GM12891 (cell line): ENCODE data around the gene DAO.

ENCODE experiments used
- DNase-seq: peaks from one replicate; pipeline ENCODE4 v3.0.0; 2011; ENCODE audit warnings: low spot score; ENCODE audit not compliant: insufficient read length
- FAIRE-seq: peaks from 2 replicates; lab custom pipeline; 2011; peaks lifted over from hg19 to GRCh38; lab: Jason Lieb, UNC
- PAX5 ChIP-seq: IDR thresholded peaks from 2 replicates; pipeline ENCODE4 v1.6.1; 2011; ENCODE audit warnings: low read length, moderate library complexity, mild to moderate bottlenecking; ENCODE audit not compliant: insufficient read depth, severe bottlenecking
- POLR2A ChIP-seq: IDR thresholded peaks from 2 replicates; pipeline ENCODE4 v1.6.1; 2011; ENCODE audit warnings: low read depth, low read length, control low read depth
- POLR2AphosphoS5 ChIP-seq: IDR thresholded peaks from 2 replicates; pipeline ENCODE4 v1.6.1; 2011; ENCODE audit warnings: low read depth, low read length, control low read depth
- POU2F2 ChIP-seq: IDR thresholded peaks from 2 replicates; pipeline ENCODE4 v1.6.1; 2011; ENCODE audit warnings: low read depth, mild to moderate bottlenecking, control low read depth, low read length, moderate library complexity
- SPI1 ChIP-seq: IDR thresholded peaks from 2 replicates; pipeline ENCODE4 v1.6.1; 2011; ENCODE audit warnings: low read depth, low read length, control low read depth
- TAF1 ChIP-seq: IDR thresholded peaks from 2 replicates; pipeline ENCODE4 v1.6.1; 2011; ENCODE audit warnings: low read depth, low read length, control low read depth

DAO gene

GRCh38 chr12:108896817-108897216 lies 16.9 kb downstream of the DAO start:
- no peak for TF ChIP-seq SPI1
- no peak for TF ChIP-seq TAF1
- no peak for TF ChIP-seq POLR2A
- TF ChIP-seq POU2F2 = no peak
- TF ChIP-seq PAX5 = no peak
- TF ChIP-seq POLR2AphosphoS5 = no peak
- no peak for FAIRE-seq
- no peak for DNase-seq

- no peak for DNase-seq
- FAIRE-seq = no peak
- TF ChIP-seq POLR2A (no peak), POU2F2 (no peak), SPI1 (no peak), TAF1 (no peak), PAX5 (no peak), POLR2AphosphoS5 (no peak)
Observed at GRCh38 chr12:108899145-108899544, 19.3 kb downstream of the DAO start.

- FAIRE-seq = no peak
Observed at GRCh38 chr12:108905725-108906124, 25.8 kb downstream of the DAO start.

GRCh38 chr12:108906971-108907370 lies 27.1 kb downstream of the DAO start:
- DNase-seq (no peak), FAIRE-seq (no peak)
- TF ChIP-seq POLR2AphosphoS5 = no peak
- TF ChIP-seq PAX5 = no peak
- no peak for TF ChIP-seq POLR2A
- TF ChIP-seq TAF1 = no peak
- no peak for TF ChIP-seq SPI1
- no peak for TF ChIP-seq POU2F2

More at GRCh38 chr12:108905725-108906124, 25.8 kb downstream of the DAO start:
- no peak for DNase-seq
- TF ChIP-seq SPI1 (peak; percentile 76), POU2F2 (no peak), POLR2A (no peak), POLR2AphosphoS5 (no peak)

GRCh38 chr12:108907839-108908351 lies 28.0 kb downstream of the DAO start:
- TF ChIP-seq SPI1 (no peak), POLR2AphosphoS5 (no peak), POU2F2 (no peak), POLR2A (no peak), TAF1 (no peak), PAX5 (no peak)
- FAIRE-seq (no peak), DNase-seq (no peak)

- FAIRE-seq (no peak), DNase-seq (no peak)
- TF ChIP-seq PAX5 (no peak), POLR2AphosphoS5 (no peak), TAF1 (no peak), SPI1 (no peak), POU2F2 (no peak), POLR2A (no peak)
Observed at GRCh38 chr12:108910336-108910735, 30.4 kb downstream of the DAO start.

- TF ChIP-seq TAF1 (no peak), POLR2AphosphoS5 (no peak), SPI1 (no peak), POU2F2 (no peak)
- DNase-seq = no peak
- no peak for FAIRE-seq
Observed at GRCh38 chr12:108911915-108912314, 32.0 kb downstream of the DAO start.

GRCh38 chr12:108912361-108912760 lies 32.5 kb downstream of the DAO start:
- TF ChIP-seq PAX5 (no peak), POLR2AphosphoS5 (no peak), POLR2A (no peak), SPI1 (no peak), POU2F2 (no peak), TAF1 (no peak)
- no peak for FAIRE-seq

GRCh38 chr12:108914121-108914531 lies 34.2 kb downstream of the DAO start:
- TF ChIP-seq POU2F2 (no peak), POLR2AphosphoS5 (no peak), SPI1 (no peak), POLR2A (no peak), PAX5 (no peak), TAF1 (no peak)
- DNase-seq (no peak), FAIRE-seq (no peak)

More at GRCh38 chr12:108912361-108912760, 32.5 kb downstream of the DAO start:
- no peak for DNase-seq

- FAIRE-seq (no peak), DNase-seq (no peak)
- TF ChIP-seq POLR2A (no peak), TAF1 (no peak), POU2F2 (no peak), PAX5 (no peak), SPI1 (no peak), POLR2AphosphoS5 (no peak)
Observed at GRCh38 chr12:108915632-108916133, 35.8 kb downstream of the DAO start.

- FAIRE-seq (no peak), DNase-seq (no peak)
- TF ChIP-seq TAF1 = no peak
Observed at GRCh38 chr12:108916336-108916735, 36.4 kb downstream of the DAO start.
